HL-60 (cell line): ENCODE measurements around the gene PAK4.

ENCODE experiments used
- CTCF ChIP-seq: IDR thresholded peaks from one replicate; pipeline ENCODE4 v1.5.1; 2011; ENCODE audit warnings: low read length, control low read depth, inconsistent platforms; ENCODE audit not compliant: insufficient read depth
- GABPA ChIP-seq: IDR thresholded peaks from 2 replicates; pipeline ENCODE4 v1.6.1; 2012; ENCODE audit warnings: low read depth
- POLR2AphosphoS5 ChIP-seq: IDR thresholded peaks from 2 replicates; pipeline ENCODE4 v1.6.1; 2012; ENCODE audit warnings: low read depth
- REST ChIP-seq: IDR thresholded peaks from 2 replicates; pipeline ENCODE4 v1.6.1; 2012; ENCODE audit warnings: low read depth; ENCODE audit not compliant: insufficient replicate concordance
- SPI1 ChIP-seq: IDR thresholded peaks from 2 replicates; pipeline ENCODE4 v1.6.1; 2012; ENCODE audit warnings: low read depth, mild to moderate bottlenecking, borderline replicate concordance

GRCh38 chr19:39209196-39209595, 83.6 kb downstream of the PAK4 start:
- TF ChIP-seq CTCF = no peak
- no peak for TF ChIP-seq GABPA
- no peak for TF ChIP-seq POLR2AphosphoS5
- no peak for TF ChIP-seq SPI1
- TF ChIP-seq REST = no peak
